ENCODE results near the gene DEPDC4. TPM values are rescaled to one million over a fixed set of nuclear protein-coding genes. Genes with fewer than 3 reads are reported as not detected.

Gene DEPDC4
- total and polyA plus RNA-seq, 10 of the 15 experiments (the other 5 are each of a cell fraction or from before 2014, with no cell fraction given): 1.5 to 4.7 (median 2.2) TPM

- Histone ChIP-seq H3K79me2 (ENCODE audit: control insufficient read depth, insufficient read depth, low read length) (no peaks in the 10 kb centered on the region), H3K4me2 (ENCODE audit: control insufficient read depth, insufficient read depth) (no peak overlapping the region), H3K36me3 (ENCODE audit: control insufficient read depth in 2 of 2, insufficient read depth in 2 of 2, low read length in 1 of 2) (peaks cover 0 to 3% of the 10 kb centered on the region in 2 experiments; a peak in 1 of 4 replicates), H3K4me3 (no peak overlapping the region), H3K4me1 (ENCODE audit: control insufficient read depth, insufficient read depth, low read length) (no peaks in the 10 kb centered on the region), H3K9ac (ENCODE audit: control insufficient read depth, insufficient read depth, low read length) (no peak overlapping the region), H3K9me3 (replicated peaks; ENCODE audit: control insufficient read depth, insufficient read depth, low read length) (no peaks in the 10 kb centered on the region), H4K20me1 (ENCODE audit: control insufficient read depth, insufficient read depth) (no peaks in the 10 kb centered on the region), H3K27me3 (replicated peaks in 1 of 2; ENCODE audit: control insufficient read depth in 2 of 2, insufficient read depth in 2 of 2, low read length in 1 of 2) (no peaks in the 10 kb centered on the region), H3K27ac (ENCODE audit: control insufficient read depth, insufficient read depth) (no peak overlapping the region), H2AFZ (ENCODE audit: control insufficient read depth, low read depth, low read length) (no peak overlapping the region)
- no peak for TF ChIP-seq TCF3 (IDR thresholded peaks at IDR 0.05; ENCODE audit: borderline replicate concordance, insufficient read depth, low read depth, low read length)
- no peak for TF ChIP-seq BHLHE40 (IDR thresholded peaks at IDR 0.05; ENCODE audit: borderline replicate concordance in 1 of 2, low read depth in 2 of 2, low read length in 1 of 2)
- TF ChIP-seq ATF2 (IDR thresholded peaks at IDR 0.05; ENCODE audit: low read length): no peak
- TF ChIP-seq MEF2A (IDR thresholded peaks at IDR 0.05; ENCODE audit: insufficient read depth, low read depth, low read length): no peak
- no peak for TF ChIP-seq POLR2AphosphoS5 (IDR thresholded peaks at IDR 0.05; ENCODE audit: low read length)
- no peak for TF ChIP-seq ZNF384 (IDR thresholded peaks at IDR 0.05; ENCODE audit: borderline replicate concordance, low read depth, low read length)
- no peak for TF ChIP-seq SMAD5 (IDR thresholded peaks at IDR 0.05; ENCODE audit: low read depth)
- no peak for TF ChIP-seq POU2F2 (IDR thresholded peaks at IDR 0.05; ENCODE audit: borderline replicate concordance, low read depth, low read length)
- no peak for TF ChIP-seq RELA (IDR thresholded peaks at IDR 0.05; ENCODE audit: borderline replicate concordance, partially characterized antibody)
- in situ Hi-C loops (cut with MboI): no loop called here
- DNase-seq (ENCODE audit: low read depth, low spot score) (no peak), FAIRE-seq (no peak), ATAC-seq (no peak)
- RAD21 ChIA-PET (ENCODE audit: unreplicated experiment): no interaction called here
- intact Hi-C loops (cut with micrococcal nuclease; ENCODE audit: unreplicated experiment): no loop called here
- CTCF ChIA-PET: no interaction called here
- SMC1A ChIA-PET (ENCODE audit: uncharacterized antibody, unreplicated experiment): interaction anchor here (0.8 to 1.2 kb wide), 2 partner anchors 18 to 48 kb away, joined by 3 read pairs; no protein-coding TSS in a partner anchor
- 98% methylated on average over 3 of the region's 3 CpGs for WGBS (ENCODE audit: insufficient coverage, insufficient replicate concordance, low lambda C conversion rate, missing lambda C conversion rate)
- BruUV-seq (replicated peaks): no TSS peak
- POLR2A ChIA-PET: no interaction called here
Observed at GRCh38 chr12:100290016-100290415, 23.1 kb upstream of the DEPDC4 start.
